Activated CD8-positive, alpha-beta memory T cell treated with anti-CD3 and anti-CD28 coated beads, Interleukin-2, amount 50 U/mL, for 24 hours (primary cell): Measurements from ENCODE around the gene IGF2.

Source experiments
- DNase-seq: peaks from one replicate; pipeline ENCODE4 v3.0.0-alpha.2; 2020; ENCODE audit errors: extremely low read depth

IGF2 gene

DNA sequence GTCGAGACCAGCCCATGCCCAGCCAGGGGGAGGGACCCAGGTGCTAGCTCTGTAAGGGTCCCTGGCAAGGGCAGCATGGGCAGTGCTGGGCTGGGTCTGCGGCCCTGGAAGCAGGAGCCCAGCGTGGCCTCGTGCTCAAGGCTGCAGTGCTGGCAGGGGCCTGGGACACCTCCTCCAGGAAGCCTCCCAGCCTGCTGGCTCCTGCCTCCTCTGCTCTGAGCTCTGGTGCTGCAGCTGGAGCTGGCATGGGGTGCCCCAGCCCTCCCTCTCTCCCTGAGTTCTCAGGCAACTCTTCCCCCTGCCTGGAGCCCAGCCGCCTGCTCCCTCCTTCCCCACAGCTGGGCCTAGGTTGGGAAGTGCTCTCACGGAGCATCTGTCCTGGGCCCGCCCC, 15.0 kb upstream of the IGF2 start:
- DNase-seq = no peak

DNA sequence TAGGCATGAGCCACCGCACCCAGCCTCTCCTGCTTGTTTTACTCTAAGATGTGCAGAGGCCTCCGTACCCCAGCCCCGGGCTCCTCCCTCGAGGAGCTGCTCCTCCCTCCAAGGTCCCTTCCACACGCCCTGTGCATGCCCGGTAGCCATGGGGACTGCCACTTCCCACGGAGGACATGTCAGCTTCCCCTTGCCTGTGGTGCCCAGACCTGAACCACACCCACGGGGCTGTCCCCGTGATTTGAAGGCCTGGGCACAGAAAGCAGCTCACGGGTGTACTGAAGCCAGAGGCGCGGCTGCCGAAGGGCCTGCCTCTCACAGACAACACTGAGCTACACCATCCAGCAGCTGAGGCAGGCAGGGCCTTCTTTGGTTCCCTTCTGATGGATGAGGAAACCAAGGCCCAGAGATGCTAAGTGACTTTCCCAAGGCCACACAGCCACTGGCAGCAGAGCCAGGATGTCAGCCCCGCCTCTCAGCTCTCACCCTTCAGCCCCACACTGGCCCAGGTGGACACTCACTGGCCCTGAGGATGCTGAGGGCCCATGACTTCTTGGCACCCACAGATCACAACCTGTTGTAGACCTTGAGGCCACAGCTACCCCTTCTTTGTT, 14.5 kb upstream of the IGF2 start:
- DNase-seq = no peak

DNA sequence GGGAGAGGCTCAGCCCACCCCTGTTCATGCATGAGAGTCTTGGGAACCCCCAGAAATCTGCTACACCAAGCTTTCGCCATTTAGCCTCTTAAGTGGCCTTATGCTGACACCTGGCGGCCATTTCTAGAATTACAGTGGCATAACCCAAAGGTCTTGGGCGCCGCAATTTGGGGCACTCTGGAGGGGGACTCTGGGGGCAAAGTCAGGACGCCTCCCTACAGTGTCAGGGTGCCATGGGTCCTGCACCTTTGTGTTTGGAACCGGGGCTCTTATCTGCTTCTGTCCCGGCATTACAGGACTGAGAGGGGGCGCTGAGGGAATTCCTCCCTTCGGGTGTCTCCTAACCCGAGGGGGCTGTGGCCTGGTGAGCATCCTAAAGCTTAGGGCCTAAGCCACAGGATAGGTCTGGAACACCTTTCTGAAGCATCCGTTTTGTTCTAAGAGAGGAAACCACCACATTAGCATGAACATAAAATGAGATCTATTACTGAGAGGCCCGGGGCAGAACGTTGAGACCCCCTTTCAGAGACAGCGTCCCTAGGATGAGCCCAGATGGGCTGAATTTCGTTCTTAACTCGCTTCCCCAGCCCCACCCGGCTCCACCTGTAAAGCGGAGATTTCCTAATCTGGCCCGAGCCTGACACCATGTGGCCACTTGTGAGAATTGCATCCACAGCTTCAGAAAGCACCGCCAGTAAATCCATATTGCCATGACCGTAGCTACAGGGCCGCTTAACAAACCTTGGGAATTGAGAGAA, 12.5 kb upstream of the IGF2 start:
- DNase-seq = peak; percentile 61

DNA sequence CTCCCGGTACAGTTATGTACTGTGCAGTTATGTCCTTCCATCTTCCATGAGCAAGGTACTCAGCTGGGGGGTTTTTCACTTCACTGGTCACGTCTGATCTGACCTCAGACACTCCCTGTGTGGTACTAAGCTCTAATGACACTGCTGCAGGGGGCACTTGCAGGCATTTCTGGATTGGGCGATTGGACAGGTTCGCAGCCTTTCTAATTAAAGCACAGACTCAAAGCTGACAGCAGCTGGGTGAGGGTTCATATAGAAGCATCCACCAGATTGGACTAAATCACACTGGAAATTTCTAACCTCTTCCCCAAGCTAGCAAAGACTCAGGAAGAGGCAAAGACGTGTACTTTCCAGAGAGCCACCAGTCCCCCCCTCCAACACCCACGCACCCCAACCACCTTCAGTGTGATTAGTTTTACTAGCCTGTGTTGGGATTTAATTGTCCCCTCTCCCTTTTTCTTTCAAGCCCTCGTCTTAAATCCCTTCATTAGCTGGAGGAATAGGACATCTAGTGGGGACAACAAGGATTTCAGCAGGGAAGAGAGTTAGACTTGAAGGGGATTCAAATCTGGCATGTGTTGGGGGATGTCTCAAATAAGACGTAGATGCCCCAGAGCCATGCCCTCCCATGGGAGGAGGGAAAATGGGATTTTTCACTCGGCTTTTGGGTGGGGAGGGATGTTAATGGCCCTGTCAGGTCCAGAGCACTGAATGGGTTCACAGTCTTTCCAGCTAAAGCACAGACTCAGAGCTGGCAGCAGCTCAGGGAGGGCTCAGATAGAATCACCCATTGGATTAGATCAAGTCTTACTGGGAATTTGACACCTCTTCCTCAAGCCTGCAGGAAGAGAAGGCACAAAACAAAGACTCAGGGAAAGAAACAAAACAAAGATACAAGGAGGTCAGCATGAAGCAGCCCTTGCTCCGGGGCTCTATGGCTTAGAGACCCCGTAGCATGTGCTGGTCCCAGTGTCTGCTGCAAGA, 11.0 kb upstream of the IGF2 start:
- no peak for DNase-seq

DNA sequence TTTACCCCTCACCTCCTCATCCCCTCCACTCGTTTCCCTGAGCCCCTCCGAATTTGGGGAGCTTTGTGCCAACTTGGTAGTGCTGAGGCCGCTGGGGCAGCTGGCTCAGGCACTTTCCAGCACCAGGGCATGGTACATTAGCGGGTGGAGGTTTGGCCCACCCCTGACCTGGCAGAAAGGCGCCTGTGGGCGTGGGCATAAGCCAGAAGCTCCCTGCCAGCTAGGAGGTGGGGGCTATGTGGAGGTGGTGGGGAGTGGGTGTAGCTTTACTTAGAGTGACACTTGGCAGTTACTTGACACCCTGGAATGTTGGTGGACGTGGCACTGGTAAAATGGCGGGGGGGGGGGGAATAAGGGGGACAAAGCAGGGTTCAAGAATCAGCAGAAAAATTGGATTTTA, 10.3 kb upstream of the IGF2 start:
- DNase-seq = no peak

DNA sequence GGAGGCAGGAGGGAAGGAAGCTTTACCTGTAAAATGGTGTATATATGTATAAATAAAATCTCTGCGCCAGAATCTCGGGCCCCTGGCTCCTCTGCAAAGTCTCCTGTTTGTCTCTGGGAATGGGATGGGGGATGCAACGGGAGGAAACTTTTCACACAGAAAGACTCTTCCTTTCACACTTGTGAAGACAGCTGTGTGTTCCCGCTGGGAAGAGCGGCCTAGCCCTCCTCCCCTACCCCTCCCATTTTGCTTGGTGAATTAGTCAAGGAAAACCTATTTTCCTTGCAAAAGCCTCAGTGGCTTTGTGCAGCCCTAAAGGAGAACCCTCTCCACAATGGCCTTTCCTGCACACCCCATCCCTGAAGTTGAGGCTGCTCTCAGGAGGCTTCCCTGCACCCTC, 9.4 kb upstream of the IGF2 start:
- no peak for DNase-seq

DNA sequence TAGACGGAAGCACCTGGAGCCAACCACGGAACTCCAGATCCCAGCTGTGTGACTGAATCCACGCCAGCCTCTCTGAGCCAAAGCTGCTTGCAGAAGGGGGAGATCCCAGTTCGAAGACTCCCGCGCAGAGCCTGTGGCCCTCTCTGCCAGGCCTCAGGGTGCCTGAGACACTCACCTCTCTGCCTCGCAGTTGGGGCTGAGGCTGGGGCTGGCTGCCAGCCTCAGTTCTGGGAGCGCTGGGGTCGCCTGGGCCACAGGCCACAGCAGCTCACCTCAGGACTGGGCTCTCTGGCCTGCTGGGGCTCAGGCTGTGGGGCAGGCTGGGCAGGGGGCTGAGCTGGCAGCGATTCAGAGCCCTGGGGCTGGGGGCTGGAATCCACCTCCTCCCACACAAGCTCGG, 8.2 kb upstream of the IGF2 start:
- no peak for DNase-seq

DNA sequence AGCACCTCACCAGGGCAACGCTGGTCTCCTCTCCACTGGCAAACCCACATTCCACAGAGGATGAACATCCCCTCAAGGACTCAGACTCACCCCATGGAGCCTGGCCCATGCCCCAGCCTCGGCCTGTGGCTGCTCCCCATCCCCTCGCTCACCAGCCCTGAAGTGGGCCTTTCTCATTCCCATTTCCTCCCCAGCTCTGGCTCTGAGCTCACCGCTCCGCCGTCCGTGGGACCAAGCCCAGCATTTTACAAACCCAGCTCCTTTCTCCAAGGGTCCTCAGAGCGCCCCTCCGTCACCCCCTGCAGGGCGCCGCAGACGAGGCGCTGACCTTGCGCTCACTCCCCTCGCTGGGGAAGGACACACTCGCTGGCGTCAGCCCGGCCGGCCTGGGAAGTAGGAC, 6.9 kb upstream of the IGF2 start:
- DNase-seq = no peak

DNA sequence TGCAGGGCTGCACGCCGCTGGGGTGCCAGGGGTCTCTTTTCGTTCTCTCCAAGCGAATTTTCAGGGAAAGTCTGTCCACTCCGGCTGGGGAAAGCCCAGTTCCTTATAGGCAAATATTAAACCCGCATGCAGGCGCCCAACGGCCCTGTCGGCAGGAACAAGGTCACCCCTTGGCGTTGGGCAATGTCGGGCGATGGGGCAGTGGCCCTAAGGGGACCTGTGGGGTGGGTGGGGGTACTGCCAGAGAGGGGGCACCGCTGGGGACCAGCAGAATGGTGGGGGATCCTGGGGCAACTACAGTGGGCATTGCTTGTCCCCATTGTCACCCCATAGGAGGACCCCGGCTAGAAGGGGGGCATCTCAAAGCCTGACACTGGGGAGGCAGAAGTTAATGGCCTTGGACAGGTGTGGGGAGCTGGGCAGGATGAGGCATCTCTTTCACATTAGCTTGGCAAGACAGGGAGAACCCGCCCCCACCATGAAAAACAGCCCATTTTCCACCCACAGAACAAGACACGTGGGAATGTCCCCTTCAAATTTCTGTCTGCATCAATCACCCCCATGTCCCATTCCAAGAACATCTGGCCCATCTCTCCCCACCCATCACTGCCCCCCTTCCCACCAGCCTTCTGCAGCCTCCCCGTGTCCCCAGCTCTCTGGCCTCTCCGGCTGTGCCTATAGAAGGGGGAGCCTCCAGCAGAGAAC, 5.5 kb upstream of the IGF2 start:
- DNase-seq = no peak

DNA sequence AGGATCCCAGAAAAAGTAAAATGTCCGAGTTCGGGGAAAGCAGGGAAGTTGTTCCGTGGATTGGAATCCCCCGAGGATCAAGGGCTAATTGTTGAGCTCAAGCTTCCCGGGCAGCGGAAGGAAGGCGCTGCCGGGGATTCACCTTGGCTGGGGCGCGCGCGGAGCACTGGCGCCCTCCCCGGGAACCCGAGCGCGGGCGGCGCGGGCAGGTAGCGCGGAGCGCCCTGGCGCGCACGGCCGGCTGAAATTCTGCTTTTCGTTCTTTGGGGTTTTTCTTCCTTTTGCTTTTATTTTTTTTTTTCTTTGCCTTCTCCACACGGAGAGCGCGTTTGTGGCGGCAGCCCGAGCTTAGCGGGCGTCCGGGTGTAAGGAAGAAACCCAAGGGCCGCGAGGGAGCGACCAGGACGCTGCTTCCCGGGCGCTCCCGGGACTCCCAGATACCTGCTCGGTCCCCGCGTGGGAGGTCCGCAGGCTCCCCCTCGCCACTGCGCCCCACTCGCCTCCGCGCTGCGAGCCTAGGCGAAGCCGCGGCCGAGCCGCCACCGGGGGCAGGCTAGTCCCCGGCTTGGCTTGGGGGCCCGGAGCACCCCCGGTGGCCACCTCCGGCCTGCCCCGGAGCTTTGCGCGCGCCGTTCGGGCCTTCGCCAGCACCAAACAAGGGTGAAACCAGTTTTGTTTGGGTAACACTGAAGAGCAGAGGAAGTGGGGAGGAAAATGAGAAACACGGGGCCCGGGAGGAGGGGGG, 4.8 kb upstream of the IGF2 start:
- no peak for DNase-seq

DNA sequence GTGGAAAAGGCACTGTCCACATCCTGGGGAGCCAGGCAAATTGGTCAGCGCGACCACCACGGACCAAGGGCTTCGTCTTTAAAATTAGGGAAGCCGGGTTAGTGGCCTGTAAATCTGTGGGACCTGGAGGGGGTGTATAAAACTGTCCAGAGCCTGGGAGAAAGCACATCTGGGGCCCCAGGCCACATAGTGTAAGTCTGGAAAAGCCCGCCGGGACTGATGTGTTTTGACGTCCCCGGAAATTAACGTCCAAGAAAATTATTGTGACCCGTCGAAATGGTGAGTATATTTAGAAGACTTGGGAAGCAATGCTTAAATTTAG, 4.2 kb upstream of the IGF2 start:
- DNase-seq = no peak

DNA sequence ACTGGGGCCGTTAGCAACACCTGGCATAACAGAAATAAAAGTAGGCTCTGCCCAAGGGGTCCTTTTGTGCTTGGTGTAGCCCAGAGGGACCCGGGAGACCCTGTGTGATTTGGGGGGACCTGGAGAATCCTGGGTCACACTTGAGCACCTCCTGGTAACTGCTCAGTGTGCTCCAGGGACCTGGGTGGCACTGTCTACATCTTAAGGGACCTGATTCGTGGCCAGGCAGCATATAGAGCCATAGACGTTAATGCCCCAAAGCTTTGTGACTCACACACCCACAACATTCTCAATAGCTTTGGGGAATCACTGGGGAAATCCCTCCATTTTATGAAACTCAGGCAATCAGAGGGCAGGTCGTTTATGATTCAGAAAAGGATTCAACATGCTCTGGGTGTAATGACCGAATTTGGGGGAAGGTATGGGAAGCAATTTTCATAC, 3.6 kb upstream of the IGF2 start:
- no peak for DNase-seq

DNA sequence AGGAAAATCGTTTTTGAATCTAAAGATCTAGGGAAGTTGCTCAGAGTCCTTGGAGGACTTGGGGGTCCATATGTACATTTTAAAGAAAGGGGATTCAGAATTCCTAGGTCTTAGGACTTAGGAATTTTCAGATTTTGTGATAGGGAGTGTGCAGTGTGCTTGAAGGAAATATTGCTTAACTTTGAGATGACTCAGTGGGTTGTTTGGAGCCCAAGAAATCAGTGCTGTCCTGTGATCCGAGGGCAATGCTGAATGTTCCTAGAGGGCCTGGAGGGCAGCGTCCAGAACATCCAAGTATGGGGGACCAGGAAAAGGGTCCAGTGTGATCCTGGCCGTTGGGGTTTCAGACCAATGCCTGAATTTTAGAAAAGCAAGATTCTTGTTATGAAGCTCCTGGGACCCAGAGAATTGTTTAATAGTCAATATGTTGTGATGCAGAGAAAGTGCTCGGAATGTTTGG, 3.1 kb upstream of the IGF2 start:
- no peak for DNase-seq

DNA sequence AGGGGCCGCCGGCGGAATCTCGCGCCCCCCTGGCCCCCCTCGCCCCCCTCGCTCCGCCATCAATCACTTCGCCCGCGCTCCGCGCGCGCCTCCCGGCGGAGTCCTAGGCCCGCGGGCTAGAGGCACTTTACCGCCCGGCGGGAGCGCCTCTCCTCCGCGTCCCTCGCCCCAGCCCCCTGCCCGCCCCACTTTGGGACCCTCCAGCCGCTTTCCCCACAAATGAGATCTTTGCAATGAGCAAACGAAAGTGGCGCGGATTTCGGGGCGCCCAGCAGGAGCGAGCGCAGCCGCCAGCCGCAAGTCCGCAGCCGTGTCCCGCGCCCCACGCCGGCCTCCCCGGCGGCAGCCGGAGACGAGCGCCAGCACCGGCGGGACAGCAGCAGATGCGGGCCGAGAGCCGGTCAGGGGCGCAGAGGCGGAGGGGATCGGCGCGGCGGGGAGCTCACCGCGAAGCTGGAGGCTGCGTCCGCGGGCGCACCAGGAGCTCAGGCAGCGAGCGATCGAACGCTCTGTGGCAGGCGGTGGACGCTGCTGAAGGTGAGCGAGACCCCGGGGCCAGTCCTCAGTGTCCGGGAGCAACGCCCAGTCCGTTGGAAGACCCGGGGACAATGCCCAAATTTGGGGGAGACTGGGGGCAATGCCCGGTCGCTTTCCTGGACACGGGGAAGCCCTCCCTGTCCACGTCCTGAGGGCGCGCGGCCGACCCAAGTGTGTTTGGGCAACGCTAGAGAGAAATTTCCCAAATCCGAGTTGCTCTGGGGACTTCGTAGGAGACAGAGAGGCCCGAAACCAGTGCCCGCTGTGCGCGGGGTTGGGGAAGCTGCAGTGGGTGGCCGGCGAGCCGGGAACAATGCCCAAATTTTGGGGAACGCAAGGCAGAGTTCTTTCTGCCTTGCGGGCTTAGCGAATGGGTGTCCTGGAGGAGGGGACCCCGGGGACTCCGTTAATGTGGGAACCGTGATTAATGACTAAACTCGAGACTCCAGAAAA, 1.5 kb upstream of the IGF2 start:
- no peak for DNase-seq

DNA sequence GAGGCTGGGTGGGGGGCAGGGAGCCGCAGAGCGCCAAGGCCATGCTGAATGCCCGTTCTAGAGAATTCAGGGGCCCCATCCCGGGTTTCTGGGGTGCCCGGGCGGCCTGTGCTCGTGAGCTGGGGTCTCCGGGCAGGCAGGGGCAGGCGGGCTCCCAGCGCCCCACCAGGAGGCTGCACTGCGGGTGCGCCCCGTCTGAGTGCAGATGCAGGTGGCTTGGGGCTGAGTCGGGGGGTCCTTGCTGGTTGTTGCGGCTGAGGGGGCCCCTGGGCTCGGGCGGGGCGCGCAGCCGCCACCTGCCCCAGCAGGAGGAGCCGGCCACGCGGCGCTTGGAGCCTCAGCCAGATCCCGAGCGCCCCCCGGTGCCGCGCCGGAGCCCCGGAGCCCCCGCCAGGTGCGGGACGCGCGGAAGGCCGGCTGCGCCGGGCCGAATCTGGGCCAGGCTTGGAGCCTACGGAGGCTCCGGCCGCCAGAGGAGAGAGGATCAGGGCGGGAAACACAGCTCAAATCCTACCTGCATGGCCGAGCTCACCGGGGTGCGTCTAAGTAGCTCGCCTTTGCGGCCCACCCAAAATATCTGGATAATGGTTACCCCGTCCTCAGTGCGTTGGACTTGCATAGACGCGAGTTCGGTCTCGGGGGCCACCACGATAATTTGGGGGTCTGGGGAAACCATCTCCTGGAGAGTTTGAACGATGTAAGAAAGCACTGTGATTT, 590 bp upstream of the IGF2 start:
- DNase-seq = no peak

DNA sequence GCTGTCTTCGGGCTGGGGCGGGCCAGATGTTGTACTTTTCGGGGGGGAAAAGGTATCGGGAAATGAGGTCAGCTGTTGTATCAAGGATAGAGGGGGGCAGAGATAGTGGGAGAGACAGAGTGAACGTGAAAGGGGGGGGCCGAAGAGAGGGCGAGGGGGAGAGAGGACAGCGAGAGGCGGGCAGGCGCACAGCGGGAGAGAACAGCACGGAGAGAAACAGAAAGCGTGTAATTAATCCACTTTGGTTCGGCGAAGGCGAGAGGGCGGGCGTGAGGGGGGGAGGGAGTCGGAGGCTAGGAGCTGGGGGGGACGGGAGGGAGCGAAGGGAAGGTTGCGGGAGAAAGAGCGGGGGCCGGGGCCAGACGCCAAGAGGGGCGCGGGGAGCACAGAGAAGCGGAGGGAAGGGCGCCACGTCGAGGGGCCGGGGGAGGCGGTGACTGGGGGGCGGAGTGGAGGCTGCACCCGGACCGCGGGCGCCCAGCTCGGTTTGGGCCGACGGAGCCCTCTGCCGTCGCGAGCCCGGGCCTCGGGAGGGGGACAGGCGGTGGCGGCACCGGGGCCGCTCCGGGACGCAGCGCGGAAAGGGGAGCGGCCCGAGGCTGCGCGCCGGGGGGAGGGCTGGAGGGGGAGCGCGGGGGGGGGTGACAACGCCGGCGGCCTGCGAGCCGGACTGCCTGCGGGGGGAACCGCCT, 612 bp downstream of the IGF2 start:
- DNase-seq = no peak

DNA sequence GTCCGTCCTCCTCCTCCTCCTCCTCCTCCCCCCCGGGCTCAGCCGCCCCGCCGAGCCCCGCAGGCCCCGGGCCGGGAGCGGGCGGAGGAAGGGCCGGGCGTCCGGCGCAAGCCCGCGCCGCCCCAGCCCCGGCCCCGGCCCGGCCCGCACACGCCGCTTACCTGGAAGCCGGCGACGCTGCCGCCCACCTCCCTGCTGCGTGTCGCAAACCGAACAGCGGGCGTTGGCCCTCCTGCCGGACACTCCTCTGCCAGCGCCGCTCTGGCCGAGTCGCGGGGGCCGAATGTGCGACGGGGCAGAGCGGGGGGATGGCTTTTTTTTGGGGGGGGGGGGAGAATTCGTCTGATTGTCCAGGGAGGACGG, 1.1 kb downstream of the IGF2 start:
- no peak for DNase-seq

DNA sequence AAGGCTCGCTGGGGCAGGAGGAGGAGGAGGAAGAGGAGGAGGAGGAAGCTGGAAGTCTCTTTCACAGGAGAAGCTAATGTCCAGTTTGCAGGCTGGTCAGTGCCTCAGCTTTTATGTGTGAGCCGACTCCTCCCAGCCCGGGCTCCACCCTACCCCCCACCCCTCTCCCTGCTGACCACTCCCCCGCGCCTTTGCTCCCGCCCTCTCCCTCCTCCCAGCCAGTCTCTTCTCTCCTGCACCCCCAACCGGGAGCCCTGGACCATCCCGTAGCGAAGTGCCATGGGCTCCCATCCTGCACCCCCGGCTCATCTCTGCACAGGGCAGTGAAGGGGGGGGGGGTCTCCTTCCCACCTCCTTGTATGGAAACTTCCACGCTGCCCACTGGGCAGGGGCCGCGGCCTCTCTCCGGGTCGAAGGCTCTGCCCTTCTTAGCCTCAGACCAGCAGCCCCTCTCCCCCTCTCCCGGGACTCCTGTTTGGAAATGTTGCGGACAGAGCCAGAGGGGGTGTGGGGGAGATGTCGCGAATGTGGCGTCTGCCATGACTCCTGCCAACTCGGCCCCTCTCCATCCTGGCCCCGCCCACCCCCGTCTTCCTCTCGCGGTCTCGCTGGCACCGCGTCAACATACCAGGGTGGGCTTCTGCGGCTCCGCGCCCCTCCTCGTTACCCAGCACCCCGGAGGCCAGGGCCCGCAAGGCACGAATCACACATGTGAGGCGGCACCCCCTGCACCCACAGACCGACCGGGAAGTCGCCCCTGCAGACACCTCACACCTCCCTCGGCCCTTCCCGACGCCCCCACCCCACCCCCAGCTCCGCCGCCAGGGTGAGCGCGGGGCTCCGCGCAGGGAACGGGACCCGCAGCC, 1.8 kb downstream of the IGF2 start:
- DNase-seq = no peak
